H9 (cell line): Measurements from ENCODE around the gene MRAS. TPM values are rescaled to one million over a fixed set of nuclear protein-coding genes. Genes with fewer than 3 reads are reported as not detected.

ENCODE experiments used
- DNase-seq: peaks from one replicate; pipeline ENCODE4 v3.0.0-alpha.2; 2017
- H2AFZ ChIP-seq: one replicate; pipeline ENCODE4 v1.6.1; 2013; ENCODE audit warnings: mild to moderate bottlenecking, low read length, control low read depth, moderate library complexity
- H2AK5ac ChIP-seq: 2 replicates; pipeline ENCODE4 v1.6.1; 2013; ENCODE audit warnings: low read length, control low read depth, mixed read lengths; ENCODE audit not compliant: insufficient read length
- H2BK120ac ChIP-seq: one replicate; pipeline ENCODE4 v1.6.1; 2013; ENCODE audit warnings: low read depth, mild to moderate bottlenecking, low read length, control low read depth, inconsistent platforms; ENCODE audit not compliant: poor library complexity, severe bottlenecking
- H2BK12ac ChIP-seq: 2 replicates; pipeline ENCODE4 v1.6.1; 2013; ENCODE audit warnings: low read length, control low read depth, mixed read lengths, low read depth; ENCODE audit not compliant: insufficient read length
- H2BK15ac ChIP-seq: 2 replicates; pipeline ENCODE4 v1.6.1; 2013; ENCODE audit warnings: low read depth, low read length, control low read depth
- H2BK20ac ChIP-seq: one replicate; pipeline ENCODE4 v1.6.1; 2013; ENCODE audit warnings: low read depth, mild to moderate bottlenecking, low read length, control low read depth, inconsistent platforms; ENCODE audit not compliant: poor library complexity, severe bottlenecking
- H2BK5ac ChIP-seq: 2 replicates; pipeline ENCODE4 v1.6.1; 2013; ENCODE audit warnings: low read length, control low read depth, mixed read lengths; ENCODE audit not compliant: insufficient read length
- H3K14ac ChIP-seq: 2 replicates; pipeline ENCODE4 v1.6.1; 2013; ENCODE audit warnings: low read length, control low read depth; ENCODE audit not compliant: insufficient read depth
- H3K18ac ChIP-seq: 2 replicates; pipeline ENCODE4 v1.6.1; 2013; ENCODE audit warnings: low read depth, mild to moderate bottlenecking, mixed read lengths, low read length, control low read depth; ENCODE audit not compliant: insufficient read length
- H3K23ac ChIP-seq: 2 replicates; pipeline ENCODE4 v1.6.1; 2013; ENCODE audit warnings: low read length, control low read depth, mixed read lengths, low read depth; ENCODE audit not compliant: insufficient read length
- H3K23me2 ChIP-seq: 2 replicates; pipeline ENCODE4 v1.6.1; 2013; ENCODE audit warnings: low read depth, mild to moderate bottlenecking, mixed read lengths, low read length, control low read depth; ENCODE audit not compliant: insufficient read length, poor library complexity, severe bottlenecking
- H3K27ac ChIP-seq: 2 replicates; pipeline ENCODE4 v1.5.1; 2013; ENCODE audit warnings: low read length, control low read depth, mixed read lengths, low read depth; ENCODE audit not compliant: insufficient read length
- H3K27me3 ChIP-seq: 2 replicates; pipeline ENCODE4 v1.6.1; 2013; ENCODE audit warnings: low read length, control low read depth, inconsistent platforms; ENCODE audit not compliant: insufficient read depth
- H3K4ac ChIP-seq: 2 replicates; pipeline ENCODE4 v1.6.1; 2013; ENCODE audit warnings: low read depth, mild to moderate bottlenecking, control low read depth, inconsistent platforms, low read length, moderate library complexity
- H3K4me1 ChIP-seq: 2 replicates; pipeline ENCODE4 v1.6.1; 2013; ENCODE audit warnings: low read length, control low read depth, inconsistent platforms; ENCODE audit not compliant: insufficient read depth
- H3K4me2 ChIP-seq: 2 replicates; pipeline ENCODE4 v1.6.1; 2013; ENCODE audit warnings: low read length, control low read depth, mixed read lengths; ENCODE audit not compliant: insufficient read length, insufficient read depth
- H3K56ac ChIP-seq: 2 replicates; pipeline ENCODE4 v1.6.1; 2013; ENCODE audit warnings: low read depth, mild to moderate bottlenecking, mixed read lengths, low read length, control low read depth; ENCODE audit not compliant: insufficient read length
- H3K79me1 ChIP-seq: 2 replicates; pipeline ENCODE4 v1.6.1; 2013; ENCODE audit warnings: low read depth, mild to moderate bottlenecking, moderate library complexity, low read length, control low read depth, inconsistent platforms; ENCODE audit not compliant: insufficient read depth, poor library complexity, severe bottlenecking
- H3K79me2 ChIP-seq: 2 replicates; pipeline ENCODE4 v1.6.1; 2013; ENCODE audit warnings: low read length, control low read depth, inconsistent platforms; ENCODE audit not compliant: insufficient read depth
- H3K9ac ChIP-seq: 2 replicates; pipeline ENCODE4 v1.6.1; 2013; ENCODE audit warnings: low read length, control low read depth, mixed read lengths; ENCODE audit not compliant: insufficient read length; ENCODE audit errors: extremely low read depth
- H3K9me3 ChIP-seq: one replicate; pipeline ENCODE4 v1.6.1; 2013; ENCODE audit warnings: low read depth, low read length, inconsistent platforms; ENCODE audit not compliant: control insufficient read depth
- H3T11ph ChIP-seq: one replicate; pipeline ENCODE4 v1.6.1; 2013; ENCODE audit warnings: mild to moderate bottlenecking, low read length, control low read depth, inconsistent platforms
- H4K20me1 ChIP-seq: one replicate; pipeline ENCODE4 v1.6.1; 2013; ENCODE audit not compliant: control insufficient read depth, insufficient read length, insufficient read depth
- H4K5ac ChIP-seq: 2 replicates; pipeline ENCODE4 v1.6.1; 2013; ENCODE audit warnings: low read depth, mild to moderate bottlenecking, mixed read lengths, low read length, control low read depth; ENCODE audit not compliant: insufficient read length
- H4K8ac ChIP-seq: replicated peaks from 2 replicates; pipeline ENCODE4 v1.6.1; 2013; ENCODE audit warnings: low read length, control low read depth, mixed read lengths, low read depth; ENCODE audit not compliant: insufficient read length
- H4K91ac ChIP-seq: 2 replicates; pipeline ENCODE4 v1.6.1; 2013; ENCODE audit warnings: low read depth, mild to moderate bottlenecking, moderate library complexity, mixed read lengths, low read length, control low read depth; ENCODE audit not compliant: insufficient read length
- H3K27ac Mint-ChIP-seq, 3 experiments: 2 replicates in 2 of 3; 3 replicates in 1 of 3; pipeline ENCODE4 v1.8.0; 2020 to 2021; ENCODE audit warnings: mixed read lengths in 3 of 3, mild to moderate bottlenecking in 1 of 3, moderate library complexity in 1 of 3
- H3K27me3 Mint-ChIP-seq: 2 replicates; pipeline ENCODE4 v1.8.0; 2021; ENCODE audit warnings: low read depth, mild to moderate bottlenecking, moderate library complexity, mixed read lengths
- H3K36me3 Mint-ChIP-seq, 3 experiments: 2 replicates in 2 of 3; 3 replicates in 1 of 3; pipeline ENCODE4 v1.8.0; 2020 to 2021; ENCODE audit warnings: low read depth in 3 of 3, mixed read lengths in 3 of 3; ENCODE audit not compliant: insufficient read depth in 1 of 3
- H3K4me1 Mint-ChIP-seq, 2 experiments: 2 replicates each; pipeline ENCODE4 v1.8.0; 2020; ENCODE audit warnings: mixed read lengths in 2 of 2
- H3K4me3 Mint-ChIP-seq, 2 experiments: 2 replicates in 1 of 2; 3 replicates in 1 of 2; pipeline ENCODE4 v1.8.0; 2020 to 2021; ENCODE audit warnings: mild to moderate bottlenecking in 2 of 2, mixed read lengths in 2 of 2, moderate library complexity in 1 of 2
- H3K9me3 Mint-ChIP-seq, 2 experiments: 2 replicates in 1 of 2; 3 replicates in 1 of 2; pipeline ENCODE4 v1.8.0; 2020; ENCODE audit warnings: mild to moderate bottlenecking in 2 of 2, mixed read lengths in 2 of 2, moderate library complexity in 1 of 2
- WGBS: extraction: QIAGEN DNeasy Blood & Tissue Kit; methylation state at CpG from one replicate; pipeline ENCODE4 v1.1.7; 2013; ENCODE audit warnings: missing lambda C conversion rate, low lambda C conversion rate, mixed read lengths; ENCODE audit not compliant: insufficient read length; ENCODE audit errors: extremely low coverage; 5-methylcytosine and 5-hydroxymethylcytosine counted together
- total RNA-seq: library from RNA; stranded (reverse); gene quantifications from 2 replicates; pipeline ENCODE4 v1.2.1, GENCODE V29; 2021
- TF ChIP-seq, protein P1 (sequence below): fragments of 200-600 bp; sonication (generic); conservative IDR thresholded peaks from 3 replicates; pipeline ENCODE4 v1.8.0; 2021; ENCODE audit warnings: antibody characterized with exemption, mild to moderate bottlenecking

Gene MRAS
- total RNA-seq, 1 experiment from 2014 or later = 10.9 TPM

DNA sequence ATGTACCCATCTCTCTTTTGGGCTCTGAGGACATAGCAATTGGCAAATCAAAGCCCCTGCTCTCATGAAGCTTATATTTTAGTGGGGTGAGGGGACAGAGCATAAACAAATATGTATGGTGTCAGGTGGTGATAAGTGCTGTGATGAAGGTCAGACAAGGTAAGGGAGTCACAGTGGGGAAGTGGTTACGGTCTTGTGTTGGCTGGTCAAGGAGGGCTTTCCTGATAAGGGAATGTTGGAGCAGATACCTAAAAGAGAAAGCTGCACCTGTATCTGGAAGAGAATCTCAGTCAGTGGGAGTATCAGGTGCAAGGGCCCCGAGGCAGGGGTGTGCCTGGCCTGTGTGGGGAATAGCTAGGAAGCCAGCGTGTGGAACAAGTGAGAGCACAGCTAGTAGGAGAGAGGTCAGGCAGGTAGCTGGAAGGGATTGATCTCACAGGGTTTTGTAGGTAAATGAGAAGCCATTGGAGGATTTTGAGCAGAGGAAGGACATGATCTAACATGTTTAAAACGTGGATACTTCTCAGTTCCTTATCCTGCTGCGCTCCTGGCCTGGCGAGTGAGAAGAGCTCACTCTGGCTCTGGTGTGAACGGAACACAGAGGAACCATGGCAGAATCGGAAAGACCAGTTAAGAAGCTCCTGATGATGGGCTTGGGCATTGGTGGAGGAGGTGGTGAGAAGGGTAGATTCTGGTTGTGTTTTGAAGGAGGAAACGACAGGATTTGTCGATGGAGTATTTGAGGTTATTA, 35.5 kb downstream of the MRAS start:
- H2BK5ac ChIP-seq = no peak overlapping the region
- H3K79me1 ChIP-seq = no peaks in the 10 kb centered on the region
- no peak overlapping the region for H3K27ac ChIP-seq

More for the DNA sequence above, 35.5 kb downstream of the MRAS start:
- Histone ChIP-seq H2AFZ (no peak overlapping the region), H3K23me2 (no peaks in the 10 kb centered on the region), H2BK12ac (no peak overlapping the region), H3K4ac (no peak overlapping the region), H4K20me1 (no peaks in the 10 kb centered on the region), H3K27me3 (no peaks in the 10 kb centered on the region), H3K23ac (no peak overlapping the region), H2BK120ac (no peak overlapping the region), H3T11ph (no peak overlapping the region), H2BK15ac (no peak overlapping the region), H3K4me2 (no peak overlapping the region), H3K56ac (no peak overlapping the region), H3K79me2 (no peaks in the 10 kb centered on the region), H4K91ac (no peak overlapping the region), H4K5ac (no peak overlapping the region), H2AK5ac (no peak overlapping the region), H3K9me3 (no peaks in the 10 kb centered on the region), H3K14ac (no peak overlapping the region), H3K18ac (no peak overlapping the region), H3K4me1 (no peaks in the 10 kb centered on the region), H2BK20ac (no peak overlapping the region), H4K8ac (no peak overlapping the region), H3K9ac (no peak overlapping the region)
- TF ChIP-seq, protein P1, sequence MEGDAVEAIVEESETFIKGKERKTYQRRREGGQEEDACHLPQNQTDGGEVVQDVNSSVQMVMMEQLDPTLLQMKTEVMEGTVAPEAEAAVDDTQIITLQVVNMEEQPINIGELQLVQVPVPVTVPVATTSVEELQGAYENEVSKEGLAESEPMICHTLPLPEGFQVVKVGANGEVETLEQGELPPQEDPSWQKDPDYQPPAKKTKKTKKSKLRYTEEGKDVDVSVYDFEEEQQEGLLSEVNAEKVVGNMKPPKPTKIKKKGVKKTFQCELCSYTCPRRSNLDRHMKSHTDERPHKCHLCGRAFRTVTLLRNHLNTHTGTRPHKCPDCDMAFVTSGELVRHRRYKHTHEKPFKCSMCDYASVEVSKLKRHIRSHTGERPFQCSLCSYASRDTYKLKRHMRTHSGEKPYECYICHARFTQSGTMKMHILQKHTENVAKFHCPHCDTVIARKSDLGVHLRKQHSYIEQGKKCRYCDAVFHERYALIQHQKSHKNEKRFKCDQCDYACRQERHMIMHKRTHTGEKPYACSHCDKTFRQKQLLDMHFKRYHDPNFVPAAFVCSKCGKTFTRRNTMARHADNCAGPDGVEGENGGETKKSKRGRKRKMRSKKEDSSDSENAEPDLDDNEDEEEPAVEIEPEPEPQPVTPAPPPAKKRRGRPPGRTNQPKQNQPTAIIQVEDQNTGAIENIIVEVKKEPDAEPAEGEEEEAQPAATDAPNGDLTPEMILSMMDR = no peak
- Mint-ChIP-seq H3K9me3 (no peaks in the 10 kb centered on the region; a peak in 2 of 5 replicates), H3K4me3 (no peak overlapping the region), H3K27ac (0 out of 7 replicates have a peak overlapping the region, but pooled peaks of 1 of the 3 experiments have one; percentile 4), H3K27me3 (no peaks in the 10 kb centered on the region), H3K36me3 (peaks cover 0 to 9% (median 0%) of the 10 kb centered on the region in 3 experiments; a peak in 4 of 7 replicates), H3K4me1 (peaks cover 3 to 7% of the 10 kb centered on the region in 2 experiments)
- 100% methylated on average over 2 of the region's 10 CpGs for WGBS
- DNase-seq = no peak
